Colonic mucosa (tissue), 4 donors: ENCODE results near the gene HIVEP3. TPM values are rescaled to one million over a fixed set of nuclear protein-coding genes. Genes with fewer than 3 reads are reported as not detected.

ENCODE experiments used
- DNase-seq: peaks from one replicate; pipeline ENCODE4 v3.0.0-alpha.2; 2020
- H3K27ac ChIP-seq: fragments of 200-600 bp; one replicate; pipeline ENCODE4 v1.8.0; 2021
- H3K27me3 ChIP-seq: fragments of 200-600 bp; one replicate; pipeline ENCODE4 v1.8.0; 2021
- H3K36me3 ChIP-seq: fragments of 200-600 bp; one replicate; pipeline ENCODE4 v1.8.0; 2021
- H3K4me1 ChIP-seq: fragments of 200-600 bp; one replicate; pipeline ENCODE4 v1.8.0; 2021; ENCODE audit warnings: mild to moderate bottlenecking
- H3K4me3 ChIP-seq: fragments of 200-600 bp; one replicate; pipeline ENCODE4 v1.8.0; 2021
- H3K9ac ChIP-seq, 2 donors: one replicate each; pipeline ENCODE4 v1.7.0; 2013; ENCODE audit warnings: control low read depth in 2 of 2, low read depth in 2 of 2, low read length in 2 of 2
- H3K9me3 ChIP-seq: fragments of 200-600 bp; one replicate; pipeline ENCODE4 v1.8.0; 2021
- intact Hi-C: fragments of 100-400 bp; cut with DNase I; formaldehyde crosslinking; loops from one replicate; pipeline ENCODE4 v1.14.1; 2022
- total RNA-seq, 2 donors: library from RNA; stranded (reverse); fragmentation: NEBNext Ultra II Directional in 1 of 2; extraction: Animal tissue kit (Norgen Biotek cat#: 25700) in 1 of 2; gene quantifications; one replicate each; pipeline ENCODE4 v1.2.1, GENCODE V29; 2021
- TF ChIP-seq, protein P1 (sequence below): fragments of 200-600 bp; IDR thresholded peaks from one replicate; pipeline ENCODE4 v1.8.0; 2022; ENCODE audit warnings: antibody characterized with exemption, mild to moderate bottlenecking
- donor health status: healthy.
- donor health status: DM: no; HTN: no; CAD: no.
- donor health status: DM: no; HTN: no; CAD: no.

Gene HIVEP3
- total RNA-seq, 2 donors from 2014 or later: 1.9 to 3.3 TPM

GRCh38 chr1:41846625-41847405 is 71.9 kb downstream of the HIVEP3 start:
- H3K27me3 ChIP-seq: no peaks in the 10 kb centered on the region
- H3K9ac ChIP-seq: no peak overlapping the region
- H3K27ac ChIP-seq: no peak overlapping the region
- DNase-seq: no peak
- TF ChIP-seq, protein P1, sequence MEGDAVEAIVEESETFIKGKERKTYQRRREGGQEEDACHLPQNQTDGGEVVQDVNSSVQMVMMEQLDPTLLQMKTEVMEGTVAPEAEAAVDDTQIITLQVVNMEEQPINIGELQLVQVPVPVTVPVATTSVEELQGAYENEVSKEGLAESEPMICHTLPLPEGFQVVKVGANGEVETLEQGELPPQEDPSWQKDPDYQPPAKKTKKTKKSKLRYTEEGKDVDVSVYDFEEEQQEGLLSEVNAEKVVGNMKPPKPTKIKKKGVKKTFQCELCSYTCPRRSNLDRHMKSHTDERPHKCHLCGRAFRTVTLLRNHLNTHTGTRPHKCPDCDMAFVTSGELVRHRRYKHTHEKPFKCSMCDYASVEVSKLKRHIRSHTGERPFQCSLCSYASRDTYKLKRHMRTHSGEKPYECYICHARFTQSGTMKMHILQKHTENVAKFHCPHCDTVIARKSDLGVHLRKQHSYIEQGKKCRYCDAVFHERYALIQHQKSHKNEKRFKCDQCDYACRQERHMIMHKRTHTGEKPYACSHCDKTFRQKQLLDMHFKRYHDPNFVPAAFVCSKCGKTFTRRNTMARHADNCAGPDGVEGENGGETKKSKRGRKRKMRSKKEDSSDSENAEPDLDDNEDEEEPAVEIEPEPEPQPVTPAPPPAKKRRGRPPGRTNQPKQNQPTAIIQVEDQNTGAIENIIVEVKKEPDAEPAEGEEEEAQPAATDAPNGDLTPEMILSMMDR: no peak
- intact Hi-C loops: no loop called here
- no peaks in the 10 kb centered on the region for H3K36me3 ChIP-seq
- H3K4me3 ChIP-seq: no peak overlapping the region
- H3K9me3 ChIP-seq: no peaks in the 10 kb centered on the region
- no peaks in the 10 kb centered on the region for H3K4me1 ChIP-seq

GRCh38 chr1:41844781-41845272 is 73.9 kb downstream of the HIVEP3 start:
- H3K9me3 ChIP-seq: no peaks in the 10 kb centered on the region
- TF ChIP-seq, protein P1: no peak
- DNase-seq: no peak
- H3K4me3 ChIP-seq: no peak overlapping the region
- intact Hi-C loops: no loop called here
- no peaks in the 10 kb centered on the region for H3K36me3 ChIP-seq
- no peak overlapping the region for H3K27ac ChIP-seq
- H3K4me1 ChIP-seq: no peaks in the 10 kb centered on the region
- H3K27me3 ChIP-seq: no peaks in the 10 kb centered on the region
- no peak overlapping the region for H3K9ac ChIP-seq

GRCh38 chr1:41844255-41844654 is 74.5 kb downstream of the HIVEP3 start:
- DNase-seq: no peak
- H3K27ac ChIP-seq: no peak overlapping the region
- no peaks in the 10 kb centered on the region for H3K36me3 ChIP-seq
- no peaks in the 10 kb centered on the region for H3K9me3 ChIP-seq
- H3K27me3 ChIP-seq: no peaks in the 10 kb centered on the region
- intact Hi-C loops: no loop called here
- TF ChIP-seq, protein P1: no peak
- no peaks in the 10 kb centered on the region for H3K4me1 ChIP-seq
- H3K9ac ChIP-seq: no peak overlapping the region
- no peak overlapping the region for H3K4me3 ChIP-seq

GRCh38 chr1:41842993-41843755 is 75.5 kb downstream of the HIVEP3 start:
- TF ChIP-seq, protein P1: no peak

DNA sequence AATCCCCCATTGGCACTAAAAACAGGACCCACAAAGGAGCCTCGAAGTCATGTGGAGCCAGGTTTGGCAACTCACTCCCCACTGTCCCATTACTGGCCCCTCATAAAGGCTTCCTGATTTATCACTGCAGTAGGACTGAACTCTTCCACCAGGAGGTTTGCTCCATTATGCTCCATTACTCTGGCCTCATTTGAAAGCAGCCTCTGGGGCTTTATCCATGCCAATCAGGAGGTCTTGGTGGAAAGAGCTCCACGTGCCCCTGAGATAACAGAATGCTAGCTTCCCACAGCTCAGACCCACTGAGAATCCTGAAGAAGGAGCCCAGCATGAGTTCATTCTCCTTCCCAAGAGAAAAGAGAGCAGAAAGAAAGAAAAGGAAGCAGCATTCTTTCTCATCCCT is 76.4 kb downstream of the HIVEP3 start:
- Histone ChIP-seq H3K4me1 (no peaks in the 10 kb centered on the region), H3K36me3 (no peaks in the 10 kb centered on the region), H3K4me3 (no peak overlapping the region), H3K9me3 (no peaks in the 10 kb centered on the region), H3K27ac (no peak overlapping the region), H3K27me3 (no peaks in the 10 kb centered on the region), H3K9ac (no peak overlapping the region)
- intact Hi-C loops: no loop called here
- TF ChIP-seq, protein P1: no peak
- no peak for DNase-seq

More at GRCh38 chr1:41842993-41843755, 75.5 kb downstream of the HIVEP3 start:
- Histone ChIP-seq H3K36me3 (no peaks in the 10 kb centered on the region), H3K4me3 (no peak overlapping the region), H3K4me1 (no peaks in the 10 kb centered on the region), H3K27ac (no peak overlapping the region), H3K27me3 (no peaks in the 10 kb centered on the region), H3K9ac (no peak overlapping the region), H3K9me3 (no peaks in the 10 kb centered on the region)
- intact Hi-C loops: no loop called here
- DNase-seq: no peak
